GM23248 (cell line): Measurements from ENCODE around the gene HHIPL1. TPM values are rescaled to one million over a fixed set of nuclear protein-coding genes. Genes with fewer than 3 reads are reported as not detected.

Experiments used
- DNase-seq: peaks from one replicate; pipeline ENCODE4 v3.0.0-alpha.2; 2015
- H2AFZ ChIP-seq: fragments of 200-600 bp; sonication (generic); 2 replicates; pipeline ENCODE4 v1.6.1; 2016; ENCODE audit warnings: antibody characterized with exemption
- H3F3A ChIP-seq: fragments of 200-600 bp; sonication (generic); 2 replicates; pipeline ENCODE4 v1.6.1; 2016; ENCODE audit warnings: mild to moderate bottlenecking, antibody characterized with exemption, mixed run types; ENCODE audit not compliant: insufficient read depth
- H3K27ac ChIP-seq: fragments of 200-600 bp; sonication (generic); 2 replicates; pipeline ENCODE4 v1.5.1; 2016; ENCODE audit warnings: mild to moderate bottlenecking
- H3K27me3 ChIP-seq: fragments of 200-600 bp; sonication (generic); replicated peaks from 2 replicates; pipeline ENCODE4 v1.6.1; 2016; ENCODE audit warnings: mild to moderate bottlenecking; ENCODE audit not compliant: insufficient read depth
- H3K36me3 ChIP-seq: fragments of 200-600 bp; sonication (generic); 2 replicates; pipeline ENCODE4 v1.6.1; 2016; ENCODE audit warnings: low read depth, mild to moderate bottlenecking
- H3K4me1 ChIP-seq: fragments of 200-600 bp; sonication (generic); 2 replicates; pipeline ENCODE4 v1.6.1; 2016; ENCODE audit warnings: mild to moderate bottlenecking; ENCODE audit not compliant: insufficient read depth
- H3K4me2 ChIP-seq: fragments of 200-600 bp; sonication (generic); one replicate; pipeline ENCODE4 v1.6.1; 2016; ENCODE audit warnings: mild to moderate bottlenecking; ENCODE audit not compliant: unreplicated experiment
- H3K4me3 ChIP-seq: fragments of 200-600 bp; sonication (generic); 2 replicates; pipeline ENCODE4 v1.5.1; 2016; ENCODE audit warnings: mild to moderate bottlenecking
- H3K79me2 ChIP-seq: fragments of 200-600 bp; sonication (generic); 2 replicates; pipeline ENCODE4 v1.6.1; 2016; ENCODE audit warnings: mild to moderate bottlenecking; ENCODE audit not compliant: insufficient read depth
- H3K9ac ChIP-seq: fragments of 200-600 bp; sonication (generic); 2 replicates; pipeline ENCODE4 v1.6.1; 2016; ENCODE audit warnings: mild to moderate bottlenecking
- H3K9me2 ChIP-seq: fragments of 200-600 bp; sonication (generic); 2 replicates; pipeline ENCODE4 v1.6.1; 2016; ENCODE audit warnings: mixed run types, mild to moderate bottlenecking, moderate library complexity; ENCODE audit not compliant: insufficient read depth
- H3K9me3 ChIP-seq: fragments of 200-600 bp; sonication (generic); one replicate; pipeline ENCODE4 v1.6.1; 2017; ENCODE audit warnings: low read depth
- H4K20me1 ChIP-seq: fragments of 200-600 bp; sonication (generic); 2 replicates; pipeline ENCODE4 v1.6.0; 2016; ENCODE audit not compliant: insufficient read depth
- EZH2 ChIP-seq: fragments of 200-600 bp; sonication (generic); IDR thresholded peaks from 2 replicates; pipeline ENCODE4 v1.6.1; 2018; ENCODE audit warnings: antibody characterized with exemption, mild to moderate bottlenecking; ENCODE audit not compliant: insufficient read depth, poor library complexity, severe bottlenecking
- EZH2phosphoT487 ChIP-seq: fragments of 200-600 bp; sonication (generic); IDR thresholded peaks from 2 replicates; pipeline ENCODE4 v1.6.1; 2018; ENCODE audit warnings: antibody characterized with exemption, moderate library complexity, mild to moderate bottlenecking, low read depth; ENCODE audit not compliant: insufficient read depth
- WGBS, 2 experiments: methylation state at CpG; one replicate each; pipeline ENCODE4 v1.1.6; 2015 to 2017; ENCODE audit warnings: low lambda C conversion rate in 2 of 2, low coverage in 1 of 2; ENCODE audit errors: missing lambda C conversion rate in 2 of 2; 5-methylcytosine and 5-hydroxymethylcytosine counted together
- in situ Hi-C: fragments of 300-500 bp; cut with MboI; formaldehyde crosslinking; loops from 2 replicates; pipeline ENCODE4 v1.15.0; 2020
- polyA plus RNA-seq: library from polyadenylated mRNA; unstranded; fragments of >200 nt; fragmentation: Nextera tagmentation; extraction: Ambion mirVana; gene quantifications from 2 replicates; pipeline ENCODE4 v1.2.1, GENCODE V29; 2016
- total RNA-seq: library from RNA; depleted of rRNA; stranded (reverse); fragments of >200 nt; shearing (Covaris generic); gene quantifications from 2 replicates; pipeline ENCODE4 v1.2.3, GENCODE V29; 2014

The HHIPL1 gene
- total and polyA plus RNA-seq, 2 experiments from 2014 or later, result 6.5 to 11.3 TPM

DNA sequence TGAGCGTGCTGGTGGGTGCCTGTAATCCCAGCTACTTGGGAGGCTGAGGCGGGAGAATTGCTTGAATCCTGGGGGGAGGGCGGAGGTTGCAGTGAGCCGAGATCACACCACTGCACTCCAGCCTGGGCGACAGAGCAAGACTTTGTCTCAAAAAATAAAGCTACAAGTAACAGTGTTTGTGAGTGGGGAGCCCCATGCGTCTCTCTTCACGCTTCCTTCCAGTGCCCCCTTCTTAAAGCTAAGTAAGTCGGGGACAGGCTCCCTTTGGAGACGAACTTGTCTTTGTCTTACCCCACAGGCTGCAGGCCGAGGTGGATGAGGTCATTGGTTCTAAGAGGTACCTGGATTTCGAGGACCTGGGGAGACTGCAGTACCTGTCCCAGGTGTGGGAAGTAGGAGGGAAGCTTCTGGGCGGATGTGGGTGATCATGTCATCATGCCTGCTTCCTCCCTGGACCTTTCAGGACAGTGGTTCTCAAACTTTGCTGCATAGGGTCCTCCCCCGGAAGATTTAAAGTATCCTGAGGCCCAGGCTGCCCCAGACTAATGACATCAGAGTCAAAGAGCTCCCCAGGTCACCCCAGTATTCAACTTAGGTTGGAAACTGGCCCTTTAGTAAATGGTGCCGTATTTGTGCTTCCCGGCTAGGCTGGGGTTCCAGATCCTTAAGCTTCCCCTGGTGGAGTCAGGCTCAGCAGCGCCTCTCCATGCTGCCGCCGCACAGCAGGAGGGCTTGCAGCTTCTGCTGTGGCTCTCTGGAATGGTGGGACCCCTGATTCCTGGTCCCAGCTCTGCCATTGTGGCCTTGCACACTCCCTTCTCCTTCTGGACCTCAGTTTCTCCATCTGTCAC is 76.2 kb downstream of the HHIPL1 start:
- no peaks in the 10 kb centered on the region for H3K9me2 ChIP-seq
- H3K27me3 ChIP-seq, result peaks cover 10% of the 10 kb centered on the region
- H3F3A ChIP-seq, result no peaks in the 10 kb centered on the region
- WGBS, 2 experiments, result 87 to 92% methylated on average over 18 of the region's 18 CpGs
- H3K4me3 ChIP-seq, result no peak overlapping the region
- no peak for DNase-seq
- in situ Hi-C loops, result loop anchor here (5.0 kb wide), 1 partner anchor 161 kb away; no protein-coding TSS in a partner anchor
- H3K4me1 ChIP-seq, result no peaks in the 10 kb centered on the region
- H3K4me2 ChIP-seq, result no peak overlapping the region
- TF ChIP-seq EZH2, result no peak
- no peaks in the 10 kb centered on the region for H3K36me3 ChIP-seq
- no peaks in the 10 kb centered on the region for H3K79me2 ChIP-seq
- H3K27ac ChIP-seq, result no peak overlapping the region
- no peaks in the 10 kb centered on the region for H3K9me3 ChIP-seq
- no peaks in the 10 kb centered on the region for H4K20me1 ChIP-seq
- no peak overlapping the region for H2AFZ ChIP-seq
- H3K9ac ChIP-seq, result no peak overlapping the region

DNA sequence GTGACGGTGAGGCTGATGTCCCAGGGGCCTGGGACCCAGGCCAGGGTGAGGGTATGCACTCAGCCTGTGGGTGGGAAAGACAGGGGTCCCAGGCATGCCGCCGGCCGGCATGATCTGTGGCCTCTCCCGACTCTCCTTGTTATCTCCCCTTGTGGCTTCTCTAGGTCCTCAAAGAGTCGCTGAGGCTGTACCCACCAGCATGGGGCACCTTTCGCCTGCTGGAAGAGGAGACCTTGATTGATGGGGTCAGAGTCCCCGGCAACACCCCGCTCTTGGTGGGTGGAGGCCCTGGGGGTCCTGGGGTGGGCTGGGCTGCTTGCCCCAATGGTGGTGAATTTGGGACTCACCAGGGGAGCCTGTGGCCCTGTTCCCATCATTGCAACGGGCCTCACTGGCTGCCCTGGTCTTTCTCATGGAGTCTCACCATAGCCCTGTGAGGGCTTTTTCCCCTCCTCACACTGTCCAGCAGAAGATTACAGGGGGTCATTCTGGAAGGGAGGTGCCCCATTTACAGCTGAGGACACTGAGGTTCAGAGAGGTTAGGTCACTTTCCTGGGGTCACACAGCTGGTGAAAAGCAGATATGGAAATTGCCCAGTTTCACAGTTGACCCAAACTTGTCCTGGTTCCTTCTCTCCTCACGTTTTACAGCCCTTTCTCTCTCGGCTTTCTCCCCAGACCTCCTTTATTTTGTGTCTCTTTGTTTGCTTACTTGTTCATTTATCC is 77.0 kb downstream of the HHIPL1 start:
- Histone ChIP-seq H3K79me2 (no peaks in the 10 kb centered on the region), H3K27ac (no peak overlapping the region), H3K4me2 (no peak overlapping the region), H3F3A (no peaks in the 10 kb centered on the region), H3K36me3 (no peaks in the 10 kb centered on the region), H3K9ac (no peak overlapping the region), H3K4me3 (no peak overlapping the region), H3K4me1 (no peaks in the 10 kb centered on the region), H3K27me3 (peaks cover 10% of the 10 kb centered on the region), H3K9me2 (no peaks in the 10 kb centered on the region), H3K9me3 (no peaks in the 10 kb centered on the region), H4K20me1 (no peaks in the 10 kb centered on the region), H2AFZ (no peak overlapping the region)
- WGBS, 2 experiments, result 79 to 83% methylated on average over 11 of the region's 12 CpGs
- DNase-seq, result no peak
- in situ Hi-C loops, result loop anchor here (5.0 kb wide), 1 partner anchor 160 kb away; no protein-coding TSS in a partner anchor
- TF ChIP-seq EZH2 (no peak), EZH2phosphoT487 (no peak)

DNA sequence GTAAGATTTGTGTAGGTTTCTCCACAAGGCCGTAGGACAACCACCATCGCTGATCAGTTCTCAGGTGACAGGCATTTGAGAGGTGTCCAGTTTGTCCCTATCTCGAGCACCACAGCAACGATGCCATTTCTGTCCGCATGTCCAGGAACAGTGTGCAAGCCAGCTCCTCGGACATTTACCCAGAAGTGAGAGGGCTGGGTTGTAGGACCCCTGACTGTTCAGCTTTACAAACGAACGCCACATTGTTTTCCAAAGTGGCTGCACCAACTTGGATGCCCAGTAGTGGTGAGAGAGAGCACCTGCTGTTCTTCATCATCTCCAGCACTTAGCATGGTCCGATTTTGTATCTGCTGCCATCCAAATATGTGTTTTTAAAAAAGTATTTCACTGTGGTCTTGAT is 77.8 kb downstream of the HHIPL1 start:
- Histone ChIP-seq H3K4me3 (no peak overlapping the region), H4K20me1 (no peaks in the 10 kb centered on the region), H3K27ac (no peak overlapping the region), H3K4me1 (no peaks in the 10 kb centered on the region), H2AFZ (no peak overlapping the region), H3K4me2 (no peak overlapping the region), H3K27me3 (peaks cover 10% of the 10 kb centered on the region), H3K9ac (no peak overlapping the region), H3F3A (no peaks in the 10 kb centered on the region), H3K79me2 (no peaks in the 10 kb centered on the region), H3K9me3 (no peaks in the 10 kb centered on the region), H3K36me3 (no peaks in the 10 kb centered on the region), H3K9me2 (no peaks in the 10 kb centered on the region)
- no peak for DNase-seq
- in situ Hi-C loops, result loop anchor here (5.0 kb wide), 1 partner anchor 160 kb away; no protein-coding TSS in a partner anchor
- TF ChIP-seq EZH2 (no peak), EZH2phosphoT487 (no peak)
- 81 to 86% methylated on average over 9 of the region's 9 CpGs for WGBS, 2 experiments

DNA sequence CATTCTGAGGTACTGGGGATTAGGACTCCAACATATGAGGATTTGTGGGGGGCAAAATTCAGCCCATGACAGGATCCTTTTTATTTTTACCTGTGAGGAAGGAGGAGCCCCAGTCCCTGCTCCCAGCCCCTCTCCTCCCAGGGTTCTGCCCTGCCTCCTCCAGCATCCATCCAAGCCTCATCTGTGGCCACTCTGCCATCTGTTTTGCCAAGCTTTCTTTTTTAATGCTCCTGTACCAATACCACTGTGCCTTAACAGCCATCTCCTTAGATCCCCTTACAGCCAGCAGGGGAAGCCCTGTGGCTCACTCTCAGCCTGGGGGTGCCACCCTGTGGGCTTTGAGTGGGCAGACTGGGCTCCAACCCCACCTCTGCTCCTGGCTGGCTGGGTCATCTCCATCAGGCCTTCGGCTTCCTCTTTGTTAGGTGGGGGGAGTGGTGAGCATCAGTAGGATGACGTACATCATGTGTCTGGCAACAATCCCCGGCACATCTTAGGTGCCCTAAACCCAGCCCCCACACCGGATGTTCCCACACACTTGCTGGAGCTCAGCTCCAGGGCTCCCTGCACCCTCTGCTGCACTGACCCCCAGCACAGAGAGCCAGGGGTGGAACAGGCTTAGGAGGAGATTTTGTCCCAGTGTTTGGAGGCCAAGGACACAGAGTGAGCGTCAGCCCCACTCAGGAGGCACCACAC is 79.4 kb downstream of the HHIPL1 start:
- Histone ChIP-seq H3K27me3 (peaks cover 10% of the 10 kb centered on the region), H3K9me3 (no peaks in the 10 kb centered on the region), H3K4me3 (no peak overlapping the region), H3K4me2 (no peak overlapping the region), H3K79me2 (no peaks in the 10 kb centered on the region), H3K36me3 (no peaks in the 10 kb centered on the region), H2AFZ (no peak overlapping the region), H3K9ac (no peak overlapping the region), H3K27ac (no peak overlapping the region), H3F3A (no peaks in the 10 kb centered on the region), H3K9me2 (no peaks in the 10 kb centered on the region), H3K4me1 (no peaks in the 10 kb centered on the region), H4K20me1 (no peaks in the 10 kb centered on the region)
- 86 to 94% methylated on average over 5 of the region's 5 CpGs for WGBS, 2 experiments
- TF ChIP-seq EZH2phosphoT487 (no peak), EZH2 (no peak)
- no peak for DNase-seq
- in situ Hi-C loops, result loop anchor here (5.0 kb wide), 1 partner anchor 158 kb away; no protein-coding TSS in a partner anchor
